Ascending aorta (tissue), 2 donors: Measurements from ENCODE around the gene ADAMTS1. TPM values are rescaled to one million over a fixed set of nuclear protein-coding genes. Genes with fewer than 3 reads are reported as not detected.

Experiments
- DNase-seq, 2 donors: peaks; one replicate each; pipeline ENCODE4 v3.0.0-alpha.2; 2019; ENCODE audit warnings: low spot score in 2 of 2
- H3K27ac ChIP-seq, 2 donors: fragments of 200-600 bp; sonication (generic); one replicate each; pipeline ENCODE4 v1.5.1; 2016 to 2017; ENCODE audit warnings: mild to moderate bottlenecking in 1 of 2
- H3K27me3 ChIP-seq: fragments of 200-600 bp; sonication (generic); one replicate; pipeline ENCODE4 v1.5.1; 2017
- H3K36me3 ChIP-seq, 2 donors: fragments of 200-600 bp; sonication (generic); one replicate each; pipeline ENCODE4 v1.5.1; 2016
- H3K4me1 ChIP-seq, 2 donors: fragments of 200-600 bp; sonication (generic); one replicate each; pipeline ENCODE4 v1.5.1; 2016 to 2017; ENCODE audit warnings: mild to moderate bottlenecking in 1 of 2
- H3K4me3 ChIP-seq, 2 donors: fragments of 200-600 bp; sonication (generic); one replicate each; pipeline ENCODE4 v1.5.1; 2016 to 2017; ENCODE audit warnings: mild to moderate bottlenecking in 1 of 2
- H3K9me3 ChIP-seq, 2 donors: fragments of 200-600 bp; sonication (generic); one replicate each; pipeline ENCODE4 v1.5.1; 2016
- CTCF ChIP-seq, 3 experiments: fragments of 200-600 bp in 2 of 3; fragments of 450-650 bp in 1 of 3; sonication (generic) in 2 of 3; IDR thresholded peaks; one replicate each; pipeline ENCODE4 v1.5.1; 2016 to 2019; ENCODE audit warnings: antibody characterized with exemption in 3 of 3, mild to moderate bottlenecking in 1 of 3, moderate library complexity in 1 of 3
- intact Hi-C: fragments of 100-400 bp; cut with DNase I; formaldehyde crosslinking; loops from one replicate; pipeline ENCODE4 v1.15.1; 2023
- total RNA-seq: library from RNA; depleted of rRNA; stranded (reverse); fragments of >200 nt; gene quantifications from one replicate; pipeline ENCODE4 v1.1.0, GENCODE V29; 2016

The ADAMTS1 gene
- total RNA-seq, 1 donor from 2014 or later = 672 TPM

DNA sequence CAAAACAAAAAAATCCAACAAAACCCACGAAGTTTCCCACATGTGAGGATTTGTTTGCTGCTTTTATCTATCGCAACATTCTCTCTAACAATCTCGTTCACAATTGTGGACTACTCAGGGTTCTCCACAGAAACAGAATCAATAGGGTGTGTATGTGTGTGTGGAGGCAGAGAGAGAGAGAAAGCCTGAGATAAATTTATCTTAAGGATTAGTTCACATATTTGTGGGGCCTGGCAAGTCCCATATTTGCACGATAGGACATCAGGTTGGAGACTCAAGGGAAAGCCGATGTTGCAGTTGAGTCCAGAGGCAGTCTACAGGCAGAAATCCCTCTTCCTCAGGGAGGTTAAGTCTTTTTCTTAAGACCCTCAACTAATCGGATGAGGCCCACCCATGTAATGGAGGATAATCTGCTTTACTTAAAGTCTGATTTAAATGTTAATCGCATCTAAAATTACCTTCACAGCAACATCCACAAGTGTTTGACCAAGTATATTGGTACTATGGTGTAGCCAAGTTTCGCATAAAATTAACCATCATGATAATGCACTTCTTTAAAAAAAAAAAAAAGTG, 31.7 kb downstream of the ADAMTS1 start:
- Histone ChIP-seq H3K27me3 (no peaks in the 10 kb centered on the region), H3K9me3 (no peaks in the 10 kb centered on the region), H3K4me3 (no peak overlapping the region), H3K27ac (no peak overlapping the region), H3K4me1 (no peaks in the 10 kb centered on the region), H3K36me3 (no peaks in the 10 kb centered on the region)
- TF ChIP-seq CTCF (IDR thresholded peaks at IDR 0.05) = no peak
- DNase-seq = no peak
- intact Hi-C loops = no loop called here

GRCh38 chr21:26812173-26812572, 33.0 kb downstream of the ADAMTS1 start:
- H3K36me3 ChIP-seq = no peaks in the 10 kb centered on the region
- TF ChIP-seq CTCF (IDR thresholded peaks at IDR 0.05) = no peak
- H3K27ac ChIP-seq = no peak overlapping the region
- H3K9me3 ChIP-seq = no peaks in the 10 kb centered on the region
- no peak for DNase-seq
- H3K4me3 ChIP-seq = no peak overlapping the region
- H3K4me1 ChIP-seq = no peaks in the 10 kb centered on the region
- H3K27me3 ChIP-seq = no peaks in the 10 kb centered on the region
- intact Hi-C loops = no loop called here

GRCh38 chr21:26811482-26811881, 33.7 kb downstream of the ADAMTS1 start:
- TF ChIP-seq CTCF (IDR thresholded peaks at IDR 0.05) = no peak
- H3K9me3 ChIP-seq = no peaks in the 10 kb centered on the region
- no peaks in the 10 kb centered on the region for H3K27me3 ChIP-seq
- H3K36me3 ChIP-seq = no peaks in the 10 kb centered on the region
- H3K4me1 ChIP-seq = no peaks in the 10 kb centered on the region
- no peak overlapping the region for H3K4me3 ChIP-seq
- intact Hi-C loops = no loop called here
- no peak overlapping the region for H3K27ac ChIP-seq
- DNase-seq = no peak

GRCh38 chr21:26810676-26811415, 34.4 kb downstream of the ADAMTS1 start:
- Histone ChIP-seq H3K27ac (no peak overlapping the region), H3K9me3 (no peaks in the 10 kb centered on the region), H3K27me3 (no peaks in the 10 kb centered on the region), H3K4me1 (no peaks in the 10 kb centered on the region), H3K4me3 (no peak overlapping the region), H3K36me3 (no peaks in the 10 kb centered on the region)
- DNase-seq = no peak
- intact Hi-C loops = no loop called here
- TF ChIP-seq CTCF (IDR thresholded peaks at IDR 0.05) = no peak

- intact Hi-C loops = no loop called here
- DNase-seq = no peak
- TF ChIP-seq CTCF (IDR thresholded peaks at IDR 0.05) = no peak
- Histone ChIP-seq H3K4me1 (no peaks in the 10 kb centered on the region), H3K9me3 (no peaks in the 10 kb centered on the region), H3K27me3 (no peaks in the 10 kb centered on the region), H3K36me3 (no peaks in the 10 kb centered on the region), H3K4me3 (no peak overlapping the region), H3K27ac (no peak overlapping the region)
These were observed 34.9 kb downstream of the ADAMTS1 start for GRCh38 chr21:26810266-26810665.
